HG02798 (cell line): ENCODE results near the gene RPH3AL.

ENCODE experiments used
- ATAC-seq: cut with Tn5 transposase; IDR thresholded peaks from one replicate; pipeline ENCODE4 v1.9.1; 2021; ENCODE audit warnings: mild to moderate bottlenecking; ENCODE audit not compliant: unreplicated experiment, poor library complexity

RPH3AL gene

GRCh38 chr17:354651-355556 lies 2.3 kb upstream of the RPH3AL start:
- no peak for ATAC-seq

GRCh38 chr17:353838-354234 lies 1.2 kb upstream of the RPH3AL start:
- no peak for ATAC-seq

- no peak for ATAC-seq
Measured at GRCh38 chr17:353213-353837, 718 bp upstream of the RPH3AL start.

GRCh38 chr17:351875-352420 lies 659 bp downstream of the RPH3AL start:
- no peak for ATAC-seq

- ATAC-seq = no peak
Measured at GRCh38 chr17:351449-351738, 1.2 kb downstream of the RPH3AL start.

GRCh38 chr17:350706-351448 lies 1.7 kb downstream of the RPH3AL start:
- ATAC-seq = no peak

GRCh38 chr17:349666-350065 lies 2.9 kb downstream of the RPH3AL start:
- ATAC-seq = no peak

GRCh38 chr17:348692-349425 lies 3.7 kb downstream of the RPH3AL start:
- ATAC-seq = no peak

GRCh38 chr17:348012-348411 lies 4.6 kb downstream of the RPH3AL start:
- no peak for ATAC-seq

- ATAC-seq = no peak
Measured at GRCh38 chr17:347309-347899, 5.2 kb downstream of the RPH3AL start.

- no peak for ATAC-seq
Measured at GRCh38 chr17:345992-346785, 6.4 kb downstream of the RPH3AL start.

GRCh38 chr17:345261-345660 lies 7.3 kb downstream of the RPH3AL start:
- ATAC-seq = no peak

GRCh38 chr17:343875-344752 lies 8.5 kb downstream of the RPH3AL start:
- no peak for ATAC-seq

- ATAC-seq = no peak
Measured at GRCh38 chr17:343211-343610, 9.4 kb downstream of the RPH3AL start.

GRCh38 chr17:340074-340473 lies 12.5 kb downstream of the RPH3AL start:
- no peak for ATAC-seq

- ATAC-seq = no peak
Measured at GRCh38 chr17:339193-340061, 13.2 kb downstream of the RPH3AL start.

- ATAC-seq = no peak
Measured at GRCh38 chr17:338442-339192, 14.0 kb downstream of the RPH3AL start.
